Spleen (tissue), 7 donors: ENCODE measurements around the gene NUAK2.

Experiments
- CTCF ChIP-seq, 11 experiments: fragments of 200-600 bp in 7 of 11; fragments of 450-650 bp in 4 of 11; sonication (generic) in 4 of 11; IDR thresholded peaks in 8 of 11; conservative IDR thresholded peaks in 3 of 11; 1 replicate in 7 of 11; 2 replicates in 4 of 11; pipeline versions ENCODE4 v1.4.0 to v1.8.0; 2016 to 2021; ENCODE audit warnings: antibody characterized with exemption in 11 of 11, inconsistent platforms in 4 of 11, mild to moderate bottlenecking in 1 of 11
- POLR2A ChIP-seq, 3 donors: fragments of 450-650 bp; IDR thresholded peaks; one replicate each; pipeline ENCODE4 v1.5.1; 2017; ENCODE audit warnings: antibody characterized with exemption in 3 of 3, mild to moderate bottlenecking in 1 of 3
- POLR2AphosphoS5 ChIP-seq, 3 donors: sonication (generic); formaldehyde crosslinking; IDR thresholded peaks; one replicate each; pipeline ENCODE4 v1.5.1; 2017; ENCODE audit warnings: antibody characterized with exemption in 3 of 3
- donor health status: DM: no; HTN: no; CAD: no; lungs with moderate emphysema.
- donor health status: DM: no; HTN: no; CAD: no.
- donor health status: DM: no; HTN: no; CAD: no.

- TF ChIP-seq CTCF (IDR thresholded peaks at IDR 0.05 in 8 of 11, conservative IDR thresholded peaks at IDR 0.05 in 3 of 11) (no peak), POLR2AphosphoS5 (IDR thresholded peaks at IDR 0.05) (no peak), POLR2A (IDR thresholded peaks at IDR 0.05) (no peak)
Measured at GRCh38 chr1:205260948-205261732, 60.4 kb downstream of the NUAK2 start.
